ENCODE results near the gene GSG1L.

GSG1L gene

GRCh38 chr16:28063591-28064061 lies at the start of gene GSG1L:
GSG1L (minus strand) TSS chr16:28063714; CDS start chr16:28063424, 290 bp downstream.
- DNase-seq (ENCODE audit: low read depth, low spot score) = no peak

- DNase-seq (ENCODE audit: low read depth, low spot score) = no peak
Observed at GRCh38 chr16:28112908-28113307, 49.4 kb upstream of the GSG1L start.

- no peak for DNase-seq (ENCODE audit: low read depth, low spot score)
Observed at GRCh38 chr16:28110977-28111376, 47.5 kb upstream of the GSG1L start.

- no peak for DNase-seq (ENCODE audit: low read depth, low spot score)
Observed at GRCh38 chr16:28110479-28110878, 47.0 kb upstream of the GSG1L start.

GRCh38 chr16:28110074-28110473 lies 46.6 kb upstream of the GSG1L start:
- DNase-seq (ENCODE audit: low read depth, low spot score) = no peak

- no peak for DNase-seq (ENCODE audit: low read depth, low spot score)
Observed at GRCh38 chr16:28108590-28109247, 45.2 kb upstream of the GSG1L start.

GRCh38 chr16:28107232-28107631 lies 43.7 kb upstream of the GSG1L start:
- DNase-seq (ENCODE audit: low read depth, low spot score) = no peak

- no peak for DNase-seq (ENCODE audit: low read depth, low spot score)
Observed at GRCh38 chr16:28106467-28107215, 43.1 kb upstream of the GSG1L start.

GRCh38 chr16:28105954-28106353 lies 42.4 kb upstream of the GSG1L start:
- DNase-seq (ENCODE audit: low read depth, low spot score) = no peak

GRCh38 chr16:28105297-28105696 lies 41.8 kb upstream of the GSG1L start:
- no peak for DNase-seq (ENCODE audit: low read depth, low spot score)

- no peak for DNase-seq (ENCODE audit: low read depth, low spot score)
Observed at GRCh38 chr16:28104404-28104803, 40.9 kb upstream of the GSG1L start.

- DNase-seq (ENCODE audit: low read depth, low spot score) = no peak
Observed at GRCh38 chr16:28103516-28104170, 40.1 kb upstream of the GSG1L start.

- DNase-seq (ENCODE audit: low read depth, low spot score) = no peak
Observed at GRCh38 chr16:28101533-28101890, 38.0 kb upstream of the GSG1L start.

- no peak for DNase-seq (ENCODE audit: low read depth, low spot score)
Observed at GRCh38 chr16:28100810-28101532, 37.5 kb upstream of the GSG1L start.

- no peak for DNase-seq (ENCODE audit: low read depth, low spot score)
Observed at GRCh38 chr16:28098959-28099945, 35.7 kb upstream of the GSG1L start.

GRCh38 chr16:28098171-28098958 lies 34.9 kb upstream of the GSG1L start:
- no peak for DNase-seq (ENCODE audit: low read depth, low spot score)

- DNase-seq (ENCODE audit: low read depth, low spot score) = no peak
Observed at GRCh38 chr16:28096983-28097899, 33.7 kb upstream of the GSG1L start.

- DNase-seq (ENCODE audit: low read depth, low spot score) = no peak
Observed at GRCh38 chr16:28093385-28093725, 29.8 kb upstream of the GSG1L start.
